Sciatic nerve (tissue), 2 donors: ENCODE data around the gene PTPRN2. TPM values are rescaled to one million over a fixed set of nuclear protein-coding genes. Genes with fewer than 3 reads are reported as not detected.

Experiments used
- ATAC-seq: fragments of 200-7000 bp; cut with Tn5 transposase; one replicate; pipeline ENCODE4 v1.9.1; 2020; ENCODE audit warnings: mild to moderate bottlenecking, moderate library complexity
- DNase-seq: peaks from one replicate; pipeline ENCODE4 v3.0.0-alpha.2; 2020; ENCODE audit warnings: low spot score
- intact Hi-C: fragments of 100-400 bp; cut with DNase I; formaldehyde crosslinking; loops from one replicate; pipeline ENCODE4 v1.14.2; 2022
- total RNA-seq: library from RNA; stranded (reverse); fragmentation: NEBNext Ultra II Directional; extraction: Animal tissue kit (Norgen Biotek cat#: 25700); gene quantifications from one replicate; pipeline ENCODE4 v1.2.1, GENCODE V29; 2021
- donor health status: DM: no; HTN: no; CAD: no.
- donor health status: DM: no; HTN: no; CAD: no.

PTPRN2 gene
- total RNA-seq, 1 donor from 2014 or later = 12.7 TPM

DNA sequence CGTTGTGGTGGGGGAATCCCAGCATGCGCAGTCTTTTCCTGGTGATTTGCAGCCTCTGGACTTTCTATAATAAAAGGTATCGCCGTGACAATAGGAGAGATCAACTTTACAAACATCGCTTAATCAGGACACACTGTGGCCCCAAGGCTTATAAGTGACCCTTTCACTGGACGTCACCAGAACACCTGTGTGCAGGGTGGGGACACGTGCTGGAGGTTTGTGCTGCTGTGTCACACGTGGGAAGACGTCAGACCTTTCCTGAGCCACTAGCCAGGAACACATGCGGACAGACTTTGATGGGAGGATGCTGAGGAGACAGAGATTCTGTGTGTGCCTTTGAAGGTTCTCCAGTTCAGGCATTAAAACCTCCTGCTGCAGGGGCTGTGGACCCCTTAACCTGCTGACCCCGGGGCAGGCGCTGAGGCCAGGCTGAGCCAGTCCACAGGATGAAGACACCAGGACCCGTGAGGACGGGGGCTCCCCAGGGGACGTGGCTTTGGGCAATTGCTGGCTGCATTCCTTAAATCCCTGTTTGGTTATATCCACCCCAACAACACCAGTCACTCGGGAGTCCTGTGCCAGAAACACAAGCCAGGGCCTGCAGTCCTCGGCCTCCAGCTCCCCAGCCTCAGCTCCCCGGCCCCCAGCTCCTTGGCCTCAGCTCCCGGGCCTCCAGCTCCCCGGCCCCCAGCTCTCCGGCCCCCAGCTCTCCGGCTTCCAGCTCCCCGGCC is 183.4 kb downstream of the PTPRN2 start:
- intact Hi-C loops = no loop called here
- no peak for DNase-seq
- no peak for ATAC-seq

- DNase-seq (no peak), ATAC-seq (no peak)
- intact Hi-C loops = no loop called here
Measured at GRCh38 chr7:158403013-158403821, 184.4 kb downstream of the PTPRN2 start.

GRCh38 chr7:158402471-158402870 is 185.2 kb downstream of the PTPRN2 start:
- DNase-seq (no peak), ATAC-seq (no peak)
- intact Hi-C loops = no loop called here

DNA sequence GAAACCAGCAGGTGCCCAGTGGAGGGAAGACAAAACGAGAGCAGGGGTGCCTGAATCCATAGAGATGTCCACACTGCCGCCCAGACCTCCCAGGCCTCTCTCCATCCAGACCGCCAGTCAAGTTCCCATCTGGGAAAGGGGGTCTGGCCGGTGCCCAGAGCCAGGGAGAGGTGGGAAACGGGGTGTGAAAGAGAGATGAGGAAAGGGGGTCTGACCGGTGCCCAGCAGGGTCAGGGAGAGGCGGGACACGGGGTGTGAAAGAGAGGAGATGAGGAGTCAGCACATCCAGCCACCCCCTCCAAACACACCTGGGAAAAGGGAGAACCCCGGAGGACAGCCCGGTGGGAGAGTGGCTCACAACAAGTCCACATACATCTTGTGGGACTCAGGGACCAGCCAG is 185.8 kb downstream of the PTPRN2 start:
- intact Hi-C loops = no loop called here
- DNase-seq = no peak
- ATAC-seq = no peak

GRCh38 chr7:158401295-158401694 is 186.3 kb downstream of the PTPRN2 start:
- DNase-seq (no peak), ATAC-seq (no peak)
- intact Hi-C loops = no loop called here

GRCh38 chr7:158400601-158401225 is 186.9 kb downstream of the PTPRN2 start:
- DNase-seq = no peak
- intact Hi-C loops = no loop called here
- no peak for ATAC-seq

DNA sequence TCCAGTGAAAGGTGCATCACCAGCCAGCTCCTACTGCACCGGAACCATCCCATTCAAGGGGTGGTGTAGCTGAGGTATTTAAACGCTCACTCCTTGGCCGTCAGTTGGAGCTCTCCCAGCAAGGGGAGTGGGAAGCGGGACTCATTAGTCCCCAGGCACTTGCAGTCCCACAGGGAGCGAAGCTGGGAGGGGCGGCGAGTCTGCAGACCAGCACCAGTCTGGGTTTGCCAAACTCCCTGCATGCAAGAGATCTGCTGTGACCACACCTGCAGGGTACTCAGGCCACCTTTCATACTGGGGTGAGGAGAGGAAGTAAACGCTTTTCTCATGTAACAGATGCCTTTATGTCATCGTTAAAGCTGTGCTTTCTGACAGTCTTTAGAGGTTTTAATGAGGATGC is 187.9 kb downstream of the PTPRN2 start:
- DNase-seq (no peak), ATAC-seq (no peak)
- intact Hi-C loops = no loop called here

- intact Hi-C loops = no loop called here
- no peak for DNase-seq
- no peak for ATAC-seq
Measured at GRCh38 chr7:158398750-158399149, 188.9 kb downstream of the PTPRN2 start.

DNA sequence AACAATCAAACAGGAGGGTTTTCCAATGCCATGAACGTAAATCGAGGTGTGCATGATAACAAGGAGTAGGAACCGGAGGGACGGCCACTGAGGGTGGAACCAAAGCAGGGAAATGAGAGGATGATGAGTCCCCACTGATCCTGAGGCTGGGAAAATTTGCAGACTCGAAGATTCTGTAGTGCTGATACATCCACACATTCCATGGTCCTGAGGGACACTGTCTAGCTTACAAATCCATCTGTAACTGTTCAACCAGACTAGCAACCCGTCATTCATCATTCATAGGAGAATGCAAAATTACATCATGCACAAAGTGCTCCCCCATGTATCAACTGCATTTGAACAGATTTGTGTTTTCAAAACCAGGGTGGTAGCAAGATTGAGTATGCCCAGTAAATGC is 189.7 kb downstream of the PTPRN2 start:
- intact Hi-C loops = no loop called here
- ATAC-seq = no peak
- no peak for DNase-seq

DNA sequence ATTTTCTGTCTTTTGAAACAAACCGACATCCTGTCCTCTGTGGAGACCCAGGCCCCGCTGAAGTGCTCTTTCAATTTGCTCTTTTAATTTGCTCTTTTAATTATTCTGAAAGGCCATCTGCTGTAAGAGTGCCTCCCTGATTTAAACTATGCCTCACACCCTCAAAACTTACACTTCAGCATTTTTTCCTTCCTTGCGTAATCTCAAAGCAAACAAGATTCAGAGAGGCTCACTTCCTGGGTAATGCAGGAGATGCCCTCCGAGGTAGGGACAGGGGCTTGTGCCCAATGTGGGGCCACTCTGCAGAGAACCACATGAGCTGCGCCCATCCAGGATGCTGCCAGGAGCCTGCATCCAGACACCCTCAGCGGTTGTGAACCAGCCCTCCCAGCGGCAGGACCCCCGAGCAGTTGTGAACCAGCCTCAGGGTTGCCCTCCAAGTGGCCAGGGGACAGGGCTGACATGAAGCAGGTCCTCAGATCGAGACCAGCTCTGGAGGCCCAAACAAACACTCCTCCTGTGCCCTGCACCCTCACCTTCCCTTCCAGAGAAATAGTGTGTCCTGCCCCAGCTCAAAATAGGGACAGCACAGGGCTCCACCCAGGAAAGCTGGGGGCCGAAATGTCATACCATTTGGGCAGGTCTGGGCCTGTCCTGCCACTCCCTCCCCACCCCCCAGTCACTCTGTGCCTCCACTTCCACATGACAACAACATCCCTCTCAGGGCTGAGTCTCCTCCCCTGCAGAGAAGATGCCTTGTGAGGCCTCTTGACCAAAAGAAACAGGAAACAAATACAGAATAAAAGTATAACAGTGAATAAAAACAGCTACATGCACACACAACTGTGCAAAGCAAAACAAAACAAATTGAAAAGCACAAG is 190.4 kb downstream of the PTPRN2 start:
- DNase-seq (no peak), ATAC-seq (no peak)
- intact Hi-C loops = no loop called here

DNA sequence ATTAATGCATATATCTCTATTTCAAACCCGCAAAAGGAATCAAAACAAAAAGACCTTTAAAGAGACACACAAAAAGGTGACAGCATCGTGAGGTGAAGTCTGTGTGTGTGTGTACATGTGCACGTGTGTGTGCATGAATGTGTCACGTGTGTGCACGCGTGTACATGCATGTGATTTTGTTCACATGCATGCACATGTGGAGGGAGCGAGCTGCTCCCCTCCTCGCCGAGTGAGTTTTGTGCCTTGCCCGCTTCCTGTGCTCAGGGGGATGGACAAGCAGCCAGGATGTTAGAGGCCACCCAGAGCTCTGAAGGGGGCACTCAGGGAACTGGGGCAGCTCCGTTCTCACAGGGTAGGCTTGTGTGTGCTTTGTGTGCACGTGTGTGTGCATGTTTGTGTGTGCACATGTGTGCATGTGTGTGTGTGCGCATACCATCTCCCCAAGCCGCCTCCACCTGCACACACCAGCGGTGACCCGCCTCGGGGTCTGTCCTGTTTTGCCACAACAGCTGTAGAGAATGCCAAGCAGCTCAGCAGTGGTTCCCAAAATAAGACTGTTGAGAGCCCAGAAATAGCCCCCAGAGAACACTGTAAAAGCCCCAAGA is 191.2 kb downstream of the PTPRN2 start:
- ATAC-seq (no peak), DNase-seq (no peak)
- intact Hi-C loops = no loop called here

- intact Hi-C loops = no loop called here
- ATAC-seq (no peak), DNase-seq (no peak)
Measured at GRCh38 chr7:158395780-158396278, 191.8 kb downstream of the PTPRN2 start.

GRCh38 chr7:158395349-158395748 is 192.3 kb downstream of the PTPRN2 start:
- intact Hi-C loops = no loop called here
- ATAC-seq (no peak), DNase-seq (no peak)

- ATAC-seq (no peak), DNase-seq (no peak)
- intact Hi-C loops = no loop called here
Measured at GRCh38 chr7:158394936-158395335, 192.7 kb downstream of the PTPRN2 start.

DNA sequence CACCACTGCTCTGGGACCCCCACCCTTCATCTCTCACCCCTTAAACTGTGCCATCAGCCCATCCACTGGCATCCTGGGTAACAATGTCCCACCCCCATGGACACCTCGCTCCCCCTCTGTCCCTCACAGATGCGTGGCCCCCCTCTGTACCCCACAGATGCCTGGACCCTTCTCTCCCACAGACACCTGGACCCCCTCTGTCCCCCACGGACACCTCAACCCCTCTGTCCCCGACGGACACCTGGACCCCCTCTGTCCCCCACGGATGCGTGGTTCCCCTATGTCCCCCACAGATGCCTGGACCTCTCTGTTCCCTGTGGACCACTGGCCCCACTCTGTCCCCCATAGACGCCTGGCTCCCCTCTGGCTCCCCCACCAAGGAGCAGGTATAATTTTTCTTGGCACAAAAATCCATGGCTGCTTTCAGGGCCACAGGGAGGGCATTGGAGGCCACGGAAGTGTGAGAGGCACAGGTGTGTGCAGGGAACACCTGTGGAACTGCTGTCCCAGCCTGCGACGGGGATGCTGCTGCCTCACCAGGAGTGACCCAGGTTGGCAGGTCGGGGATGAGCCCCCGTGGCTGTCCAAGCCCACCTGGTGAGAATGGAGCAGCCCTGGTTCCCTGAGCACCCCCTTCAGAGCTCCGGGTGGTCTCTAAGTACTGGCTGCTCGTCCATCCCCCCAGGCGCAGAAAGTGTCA is 193.5 kb downstream of the PTPRN2 start:
- ATAC-seq (no peak), DNase-seq (no peak)
- intact Hi-C loops = no loop called here

DNA sequence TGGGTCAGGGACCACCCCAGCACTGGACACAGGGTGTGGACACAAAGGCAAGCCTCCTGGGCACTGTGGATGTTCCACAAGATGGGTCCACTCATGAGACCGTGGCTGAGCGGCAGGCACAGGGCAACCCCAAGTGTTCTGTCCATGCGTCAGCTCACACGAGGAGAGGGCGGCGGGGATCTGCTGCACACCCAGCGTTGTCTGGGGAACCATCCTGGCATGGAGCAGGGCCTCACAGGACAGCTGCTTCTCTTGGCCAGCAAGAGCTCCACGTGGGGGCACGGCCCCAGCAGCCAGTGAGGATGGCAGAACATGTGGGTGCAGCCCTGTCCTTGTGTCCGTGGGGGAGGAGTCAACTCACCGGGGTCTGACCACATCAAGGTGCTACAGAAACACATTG is 195.4 kb downstream of the PTPRN2 start:
- ATAC-seq (no peak), DNase-seq (no peak)
- intact Hi-C loops = no loop called here

GRCh38 chr7:158391541-158391940 is 196.1 kb downstream of the PTPRN2 start:
- DNase-seq (no peak), ATAC-seq (no peak)
- intact Hi-C loops = no loop called here

DNA sequence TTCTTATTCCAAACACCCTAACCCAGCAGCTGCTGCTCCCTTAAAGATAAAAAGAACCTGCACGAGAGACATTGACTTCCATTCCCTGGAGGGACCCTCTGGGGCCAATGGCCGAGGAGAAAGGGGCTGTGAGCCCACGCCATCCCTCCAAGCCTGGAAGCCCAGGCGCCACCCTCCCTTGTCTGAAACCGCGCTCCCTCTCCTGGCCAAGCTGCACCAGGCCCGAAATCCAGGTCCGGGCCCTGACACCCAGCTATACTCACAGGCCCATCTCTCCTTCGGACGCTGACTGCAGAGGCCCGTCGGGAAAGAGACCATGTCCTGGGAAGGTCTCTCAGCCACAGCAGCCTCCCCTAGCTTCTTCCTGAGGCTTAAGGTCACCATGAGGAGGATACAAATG is 196.5 kb downstream of the PTPRN2 start:
- no peak for DNase-seq
- intact Hi-C loops = no loop called here
- ATAC-seq = no peak
